ENCODE measurements around the gene JCAD. TPM values are rescaled to one million over a fixed set of nuclear protein-coding genes. Genes with fewer than 3 reads are reported as not detected.

The JCAD gene
- total RNA-seq, 1 donor from 2014 or later: 31.0 TPM

DNA sequence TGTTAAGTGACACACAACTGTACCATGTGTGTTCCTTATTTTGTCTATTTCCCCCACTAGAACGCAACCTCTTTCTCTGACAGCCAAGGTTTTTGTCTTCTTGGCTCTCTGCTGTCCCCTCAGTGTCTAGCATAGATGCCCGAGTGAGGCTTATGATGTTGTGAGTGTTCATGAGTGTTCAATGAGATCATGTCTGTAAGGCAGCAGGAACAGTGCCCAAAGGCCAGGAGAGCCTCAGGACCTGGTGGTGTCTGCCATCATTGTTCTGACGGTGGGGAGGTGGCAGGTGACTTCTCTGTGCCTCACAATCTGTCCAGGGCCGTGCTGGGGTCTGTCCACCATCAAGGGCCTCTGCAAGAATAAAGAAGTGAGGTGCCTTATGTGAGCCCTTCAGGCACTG lies 66.5 kb downstream of the JCAD start:
- H3K27ac Mint-ChIP-seq: no peak overlapping the region
- H3K9me3 Mint-ChIP-seq: peaks cover 4% of the 10 kb centered on the region
- TF ChIP-seq, protein P1, sequence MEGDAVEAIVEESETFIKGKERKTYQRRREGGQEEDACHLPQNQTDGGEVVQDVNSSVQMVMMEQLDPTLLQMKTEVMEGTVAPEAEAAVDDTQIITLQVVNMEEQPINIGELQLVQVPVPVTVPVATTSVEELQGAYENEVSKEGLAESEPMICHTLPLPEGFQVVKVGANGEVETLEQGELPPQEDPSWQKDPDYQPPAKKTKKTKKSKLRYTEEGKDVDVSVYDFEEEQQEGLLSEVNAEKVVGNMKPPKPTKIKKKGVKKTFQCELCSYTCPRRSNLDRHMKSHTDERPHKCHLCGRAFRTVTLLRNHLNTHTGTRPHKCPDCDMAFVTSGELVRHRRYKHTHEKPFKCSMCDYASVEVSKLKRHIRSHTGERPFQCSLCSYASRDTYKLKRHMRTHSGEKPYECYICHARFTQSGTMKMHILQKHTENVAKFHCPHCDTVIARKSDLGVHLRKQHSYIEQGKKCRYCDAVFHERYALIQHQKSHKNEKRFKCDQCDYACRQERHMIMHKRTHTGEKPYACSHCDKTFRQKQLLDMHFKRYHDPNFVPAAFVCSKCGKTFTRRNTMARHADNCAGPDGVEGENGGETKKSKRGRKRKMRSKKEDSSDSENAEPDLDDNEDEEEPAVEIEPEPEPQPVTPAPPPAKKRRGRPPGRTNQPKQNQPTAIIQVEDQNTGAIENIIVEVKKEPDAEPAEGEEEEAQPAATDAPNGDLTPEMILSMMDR (conservative IDR thresholded peaks at IDR 0.05): no peak
- H3K36me3 Mint-ChIP-seq: peaks cover under 1% of the 10 kb centered on the region
- H3K4me1 Mint-ChIP-seq (ENCODE audit: unreplicated experiment): peaks cover 38% of the 10 kb centered on the region
- H3K4me3 Mint-ChIP-seq: no peak overlapping the region
- DNase-seq (ENCODE audit: extremely low spot score, unreplicated experiment): no peak
- no peaks in the 10 kb centered on the region for H3K27me3 Mint-ChIP-seq

DNA sequence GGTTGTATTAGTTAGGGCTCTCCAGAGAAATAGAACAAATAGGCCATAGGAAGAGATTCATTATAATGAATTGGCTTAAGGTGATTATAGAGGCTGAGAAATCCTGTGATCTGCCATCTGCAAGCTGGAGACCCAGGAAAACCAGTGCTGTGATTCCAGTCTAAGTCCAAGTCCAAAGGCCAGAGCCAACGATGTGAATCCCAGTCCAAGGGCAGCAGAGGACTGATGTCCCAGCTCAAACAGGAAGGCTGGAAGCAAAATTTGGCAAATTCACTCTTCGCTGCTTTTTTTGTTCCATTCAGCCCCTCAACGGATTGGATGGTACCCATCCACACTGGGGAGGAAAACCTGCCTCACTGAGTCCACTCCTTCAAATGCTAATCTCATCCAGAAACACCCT lies 68.0 kb downstream of the JCAD start:
- Mint-ChIP-seq H3K27ac (no peak overlapping the region), H3K4me1 (ENCODE audit: unreplicated experiment) (peaks cover 24% of the 10 kb centered on the region), H3K9me3 (peaks cover 4% of the 10 kb centered on the region), H3K4me3 (no peak overlapping the region), H3K27me3 (no peaks in the 10 kb centered on the region), H3K36me3 (no peaks in the 10 kb centered on the region)
- DNase-seq (ENCODE audit: extremely low spot score, unreplicated experiment): no peak
- TF ChIP-seq, protein P1 (conservative IDR thresholded peaks at IDR 0.05): no peak

DNA sequence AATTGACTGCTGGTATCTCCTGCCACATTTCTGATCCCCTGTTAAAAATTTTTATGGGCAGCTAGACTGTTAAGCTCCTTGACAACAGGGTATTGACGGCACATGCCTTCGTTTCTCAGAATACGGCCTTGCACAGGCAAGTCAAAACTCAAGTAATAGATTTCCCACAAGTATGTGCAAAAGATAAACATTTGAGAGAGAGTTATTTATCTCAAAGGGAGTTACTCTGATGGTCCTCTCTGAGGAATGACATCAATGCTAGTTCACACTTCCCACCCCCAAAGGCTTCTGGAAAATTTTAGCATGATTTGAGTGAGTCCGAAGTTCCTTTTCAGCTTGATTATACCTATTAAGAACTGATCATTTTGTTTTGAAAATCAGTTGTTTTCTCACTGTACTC lies 71.9 kb downstream of the JCAD start:
- H3K27me3 Mint-ChIP-seq: no peaks in the 10 kb centered on the region
- DNase-seq (ENCODE audit: extremely low spot score, unreplicated experiment): no peak
- H3K4me3 Mint-ChIP-seq: no peak overlapping the region
- H3K4me1 Mint-ChIP-seq (ENCODE audit: unreplicated experiment): peaks cover 5% of the 10 kb centered on the region
- TF ChIP-seq, protein P1 (conservative IDR thresholded peaks at IDR 0.05): no peak
- H3K9me3 Mint-ChIP-seq: peaks cover 7% of the 10 kb centered on the region
- peaks cover 3% of the 10 kb centered on the region for H3K36me3 Mint-ChIP-seq
- no peak overlapping the region for H3K27ac Mint-ChIP-seq

DNA sequence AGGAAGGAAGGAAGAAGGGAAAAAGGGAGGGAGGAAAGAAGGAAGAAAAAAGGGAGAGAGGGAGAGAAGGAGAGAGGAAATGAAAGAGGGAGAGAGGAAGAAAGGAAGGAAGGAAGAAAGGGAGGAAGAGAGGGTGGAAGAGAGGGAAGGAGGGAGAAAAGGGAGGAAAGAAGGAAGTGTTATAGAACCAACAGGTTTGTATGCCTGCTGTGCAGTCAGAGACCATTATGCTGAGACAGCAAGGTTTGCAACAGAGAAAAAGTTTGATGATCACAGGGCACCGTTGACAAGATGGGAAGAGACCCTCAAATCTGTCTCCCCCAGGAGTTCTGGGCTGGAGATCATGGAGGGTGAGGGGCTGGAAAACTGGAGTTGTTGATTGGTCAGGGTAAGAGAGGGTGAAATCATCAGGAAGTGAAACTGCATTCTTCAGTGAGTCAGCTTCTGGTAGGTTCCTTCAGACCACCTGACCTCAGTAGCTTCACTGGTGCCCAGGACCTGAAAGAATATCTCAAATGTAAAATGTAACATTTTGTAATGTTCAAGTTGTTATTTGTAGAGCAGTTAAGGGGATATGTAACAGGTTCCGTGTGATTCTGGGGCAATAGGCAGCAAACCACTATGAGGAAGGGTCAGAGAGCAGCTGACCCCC lies 76.3 kb downstream of the JCAD start:
- H3K27me3 Mint-ChIP-seq: no peaks in the 10 kb centered on the region
- peaks cover 14% of the 10 kb centered on the region for H3K9me3 Mint-ChIP-seq
- H3K36me3 Mint-ChIP-seq: peaks cover 3% of the 10 kb centered on the region
- no peak for DNase-seq (ENCODE audit: extremely low spot score, unreplicated experiment)
- peaks cover 14% of the 10 kb centered on the region for H3K4me1 Mint-ChIP-seq (ENCODE audit: unreplicated experiment)
- H3K27ac Mint-ChIP-seq: no peak overlapping the region
- TF ChIP-seq, protein P1 (conservative IDR thresholded peaks at IDR 0.05): no peak
- no peak overlapping the region for H3K4me3 Mint-ChIP-seq

DNA sequence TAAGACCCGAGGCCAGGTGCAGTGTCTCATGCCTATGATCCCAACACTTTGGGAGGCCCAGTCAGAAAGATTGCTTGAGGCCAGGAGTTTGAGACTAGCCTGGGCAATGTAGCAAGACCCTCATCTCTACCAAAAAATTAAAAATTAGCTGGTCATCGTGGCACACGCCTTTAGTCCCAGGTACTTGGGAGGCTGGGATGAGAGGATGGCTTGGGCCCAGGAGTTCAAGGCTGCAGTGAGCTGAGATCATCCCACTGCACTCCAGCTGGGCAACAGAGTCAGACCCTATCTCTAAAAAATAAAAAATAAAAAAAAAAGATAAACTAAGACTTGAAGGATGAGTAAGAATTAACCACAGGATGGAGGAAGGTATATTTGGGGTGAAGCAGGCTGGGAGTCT lies 77.9 kb downstream of the JCAD start:
- DNase-seq (ENCODE audit: extremely low spot score, unreplicated experiment): no peak
- Mint-ChIP-seq H3K4me1 (ENCODE audit: unreplicated experiment) (peaks cover 12% of the 10 kb centered on the region), H3K27ac (no peak overlapping the region), H3K36me3 (peaks cover 3% of the 10 kb centered on the region), H3K9me3 (peaks cover 14% of the 10 kb centered on the region), H3K4me3 (no peak overlapping the region), H3K27me3 (no peaks in the 10 kb centered on the region)
- TF ChIP-seq, protein P1 (conservative IDR thresholded peaks at IDR 0.05): no peak

Measured in type B pancreatic cell (in vitro differentiated cells).